Activated CD4-positive, alpha-beta T cell treated with anti-CD3 and anti-CD28 coated beads for 4 hours (primary cell): ENCODE results near the gene GRK5.
"Not testable (repeated sequence)": the region's sequence is repeated elsewhere in the genome, so short reads cannot be mapped to it uniquely, and the experiment has no call there.

ENCODE experiments used
- DNase-seq, 2 donors: peaks; one replicate each; pipeline ENCODE4 v3.0.0-alpha.2; 2020

Gene GRK5

GRCh38 chr10:119207366-119207666 lies at the start of gene GRK5:
TSS of gene GRK5 (plus strand) at chr10:119207571. CDS start at chr10:119207918, 347 bp downstream.
- DNase-seq = peak; percentile 93 to 96

GRCh38 chr10:119159332-119159731 lies 48.0 kb upstream of the GRK5 start:
- DNase-seq = no peak

- no peak for DNase-seq
These were observed 45.5 kb upstream of the GRK5 start for GRCh38 chr10:119161680-119162451.

- DNase-seq = no peak
These were observed 44.8 kb upstream of the GRK5 start for GRCh38 chr10:119162452-119163092.

- peak; percentile 74 to 80 for DNase-seq
These were observed 41.9 kb upstream of the GRK5 start, which contains the start of gene SFXN4 for GRCh38 chr10:119165171-119166117. TSS of gene SFXN4 (minus strand) at chr10:119165714. CDS start at chr10:119165647, 67 bp downstream.

GRCh38 chr10:119166118-119166500 lies 41.3 kb upstream of the GRK5 start:
- DNase-seq = no peak

- no peak for DNase-seq
These were observed 40.8 kb upstream of the GRK5 start for GRCh38 chr10:119166564-119166963.

- DNase-seq = no peak
These were observed 40.3 kb upstream of the GRK5 start for GRCh38 chr10:119167041-119167440.

- DNase-seq = no peak
These were observed 33.3 kb upstream of the GRK5 start for GRCh38 chr10:119174109-119174508.

GRCh38 chr10:119176166-119176565 lies 31.2 kb upstream of the GRK5 start:
- no peak for DNase-seq

- DNase-seq = no peak
These were observed 29.5 kb upstream of the GRK5 start for GRCh38 chr10:119177708-119178371.

GRCh38 chr10:119178372-119179119 lies 28.8 kb upstream of the GRK5 start, which contains the start of gene PRDX3:
TSS of gene PRDX3 (minus strand) at chr10:119178812. CDS start at chr10:119178790, 22 bp downstream.
- peak; percentile 94 to 96 for DNase-seq

- not testable (repeated sequence) for DNase-seq
These were observed 26.4 kb upstream of the GRK5 start for GRCh38 chr10:119180850-119181400.

GRCh38 chr10:119183664-119184412 lies 23.5 kb upstream of the GRK5 start:
- no peak for DNase-seq

- DNase-seq = no peak
These were observed 17.5 kb upstream of the GRK5 start for GRCh38 chr10:119189811-119190282.

GRCh38 chr10:119190353-119190752 lies 17.0 kb upstream of the GRK5 start:
- no peak for DNase-seq

GRCh38 chr10:119190954-119191785 lies 16.2 kb upstream of the GRK5 start:
- no peak for DNase-seq

GRCh38 chr10:119191881-119192280 lies 15.5 kb upstream of the GRK5 start:
- DNase-seq = no peak

- no peak for DNase-seq
These were observed 9.4 kb upstream of the GRK5 start for GRCh38 chr10:119197921-119198320.

- DNase-seq = peak; percentile 19 to 23
These were observed 8.9 kb upstream of the GRK5 start for GRCh38 chr10:119198438-119198837.
